Fibroblast of lung (primary cell): Measurements from ENCODE around the gene CSNK2A2.

Experiments
- EZH2 ChIP-seq: IDR thresholded peaks from 2 replicates; pipeline ENCODE4 v1.5.1; 2012; ENCODE audit warnings: low read length, control low read depth, mild to moderate bottlenecking; ENCODE audit errors: missing control alignments
- TF ChIP-seq, protein P1 (sequence below), 2 donors: IDR thresholded peaks in 1 of 2; conservative IDR thresholded peaks in 1 of 2; 1 replicate in 1 of 2; 2 replicates in 1 of 2; pipeline ENCODE4 v1.5.1; 2011 to 2012; ENCODE audit warnings: low read length in 2 of 2, control low read depth in 1 of 2, inconsistent platforms in 1 of 2, low read depth in 1 of 2, mild to moderate bottlenecking in 1 of 2

- TF ChIP-seq, protein P1, sequence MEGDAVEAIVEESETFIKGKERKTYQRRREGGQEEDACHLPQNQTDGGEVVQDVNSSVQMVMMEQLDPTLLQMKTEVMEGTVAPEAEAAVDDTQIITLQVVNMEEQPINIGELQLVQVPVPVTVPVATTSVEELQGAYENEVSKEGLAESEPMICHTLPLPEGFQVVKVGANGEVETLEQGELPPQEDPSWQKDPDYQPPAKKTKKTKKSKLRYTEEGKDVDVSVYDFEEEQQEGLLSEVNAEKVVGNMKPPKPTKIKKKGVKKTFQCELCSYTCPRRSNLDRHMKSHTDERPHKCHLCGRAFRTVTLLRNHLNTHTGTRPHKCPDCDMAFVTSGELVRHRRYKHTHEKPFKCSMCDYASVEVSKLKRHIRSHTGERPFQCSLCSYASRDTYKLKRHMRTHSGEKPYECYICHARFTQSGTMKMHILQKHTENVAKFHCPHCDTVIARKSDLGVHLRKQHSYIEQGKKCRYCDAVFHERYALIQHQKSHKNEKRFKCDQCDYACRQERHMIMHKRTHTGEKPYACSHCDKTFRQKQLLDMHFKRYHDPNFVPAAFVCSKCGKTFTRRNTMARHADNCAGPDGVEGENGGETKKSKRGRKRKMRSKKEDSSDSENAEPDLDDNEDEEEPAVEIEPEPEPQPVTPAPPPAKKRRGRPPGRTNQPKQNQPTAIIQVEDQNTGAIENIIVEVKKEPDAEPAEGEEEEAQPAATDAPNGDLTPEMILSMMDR (conservative IDR thresholded peaks at IDR 0.05 in 1 of 2, IDR thresholded peaks at IDR 0.05 in 1 of 2; ENCODE audit: low read depth in 1 of 2, low read length in 2 of 2), result no peak
- no peak for TF ChIP-seq EZH2
These were observed 21.5 kb upstream of the CSNK2A2 start for GRCh38 chr16:58219432-58219831.
